GM18517 (cell line): ENCODE measurements around the gene NHLH1.

Experiments used
- ATAC-seq: cut with Tn5 transposase; IDR thresholded peaks from one replicate; pipeline ENCODE4 v1.9.1; 2021; ENCODE audit warnings: mild to moderate bottlenecking, moderate library complexity; ENCODE audit not compliant: unreplicated experiment

Gene NHLH1

GRCh38 chr1:160409486-160409885, 42.6 kb downstream of the NHLH1 start:
- ATAC-seq, result no peak

- ATAC-seq, result no peak
These were observed 43.6 kb downstream of the NHLH1 start for GRCh38 chr1:160410406-160411005.

- ATAC-seq, result no peak
These were observed 44.6 kb downstream of the NHLH1 start for GRCh38 chr1:160411271-160412027.

- ATAC-seq, result no peak
These were observed 45.1 kb downstream of the NHLH1 start for GRCh38 chr1:160412028-160412362.

GRCh38 chr1:160413716-160414115, 46.8 kb downstream of the NHLH1 start:
- no peak for ATAC-seq

GRCh38 chr1:160414881-160415280, 48.0 kb downstream of the NHLH1 start:
- ATAC-seq, result no peak

- ATAC-seq, result no peak
These were observed 48.9 kb downstream of the NHLH1 start for GRCh38 chr1:160415696-160416290.

- ATAC-seq, result no peak
These were observed 49.5 kb downstream of the NHLH1 start for GRCh38 chr1:160416369-160416768.

GRCh38 chr1:160418483-160418882, 51.6 kb downstream of the NHLH1 start:
- no peak for ATAC-seq

- no peak for ATAC-seq
These were observed 52.4 kb downstream of the NHLH1 start for GRCh38 chr1:160419150-160419837.

GRCh38 chr1:160419838-160420169, 52.9 kb downstream of the NHLH1 start:
- ATAC-seq, result no peak

GRCh38 chr1:160420881-160421842, 54.3 kb downstream of the NHLH1 start:
- no peak for ATAC-seq

GRCh38 chr1:160421881-160422280, 55.0 kb downstream of the NHLH1 start:
- no peak for ATAC-seq
